ENCODE measurements around the gene FAM114A1.

Gene FAM114A1

DNA sequence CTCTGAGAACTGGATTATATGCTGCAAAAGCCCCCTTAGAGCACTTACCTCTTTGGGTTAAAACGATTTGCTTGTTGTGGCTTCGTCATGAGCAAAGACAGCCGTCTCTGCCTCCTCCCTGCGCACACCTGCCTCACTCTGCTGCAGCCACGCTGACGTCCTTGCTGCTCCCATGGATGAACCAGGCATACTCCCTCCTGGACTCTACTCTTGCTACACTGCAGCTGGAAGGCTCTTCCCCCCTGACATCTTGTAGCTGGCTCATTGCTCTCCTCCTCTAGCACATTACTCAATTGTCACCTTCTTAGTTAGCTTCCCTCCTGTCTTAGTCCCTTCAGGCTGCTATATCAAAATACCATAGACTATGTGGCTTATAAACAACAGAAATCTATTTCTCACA, 59.3 kb downstream of the FAM114A1 start:
- DNase-seq = no peak
- Histone ChIP-seq H3K9me3 (ENCODE audit: severe bottlenecking) (no peaks in the 10 kb centered on the region), H3K36me3 (no peaks in the 10 kb centered on the region; the same call in none of the 2 replicates), H3K27me3 (ENCODE audit: insufficient read depth, low read depth, severe bottlenecking) (no peaks in the 10 kb centered on the region), H3K4me3 (ENCODE audit: low read depth, low read length) (no peak overlapping the region), H3K27ac (no peak overlapping the region)
- TF ChIP-seq, protein P1, sequence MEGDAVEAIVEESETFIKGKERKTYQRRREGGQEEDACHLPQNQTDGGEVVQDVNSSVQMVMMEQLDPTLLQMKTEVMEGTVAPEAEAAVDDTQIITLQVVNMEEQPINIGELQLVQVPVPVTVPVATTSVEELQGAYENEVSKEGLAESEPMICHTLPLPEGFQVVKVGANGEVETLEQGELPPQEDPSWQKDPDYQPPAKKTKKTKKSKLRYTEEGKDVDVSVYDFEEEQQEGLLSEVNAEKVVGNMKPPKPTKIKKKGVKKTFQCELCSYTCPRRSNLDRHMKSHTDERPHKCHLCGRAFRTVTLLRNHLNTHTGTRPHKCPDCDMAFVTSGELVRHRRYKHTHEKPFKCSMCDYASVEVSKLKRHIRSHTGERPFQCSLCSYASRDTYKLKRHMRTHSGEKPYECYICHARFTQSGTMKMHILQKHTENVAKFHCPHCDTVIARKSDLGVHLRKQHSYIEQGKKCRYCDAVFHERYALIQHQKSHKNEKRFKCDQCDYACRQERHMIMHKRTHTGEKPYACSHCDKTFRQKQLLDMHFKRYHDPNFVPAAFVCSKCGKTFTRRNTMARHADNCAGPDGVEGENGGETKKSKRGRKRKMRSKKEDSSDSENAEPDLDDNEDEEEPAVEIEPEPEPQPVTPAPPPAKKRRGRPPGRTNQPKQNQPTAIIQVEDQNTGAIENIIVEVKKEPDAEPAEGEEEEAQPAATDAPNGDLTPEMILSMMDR (IDR thresholded peaks at IDR 0.05; ENCODE audit: low read depth, low read length) = no peak

DNA sequence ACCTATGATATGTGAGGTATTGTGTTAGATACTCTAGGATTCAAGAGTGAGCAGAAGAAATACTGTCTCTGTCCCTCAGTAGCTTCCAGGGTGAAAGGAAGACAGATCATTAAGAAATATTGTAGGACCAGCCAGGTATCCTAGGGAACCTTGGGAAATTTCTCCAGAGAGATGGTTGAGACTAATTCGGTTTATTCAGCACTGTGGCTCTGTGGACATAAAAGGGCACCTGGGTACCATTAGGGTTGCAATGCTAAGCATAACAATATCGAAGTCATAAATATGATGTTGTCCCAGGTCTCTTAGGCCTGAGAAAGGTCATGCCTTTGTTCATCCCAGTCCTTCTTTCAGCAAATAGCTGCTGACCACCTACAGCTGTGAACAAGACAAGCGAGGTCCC, 61.0 kb downstream of the FAM114A1 start:
- H3K27ac ChIP-seq = no peak overlapping the region
- no peaks in the 10 kb centered on the region for H3K27me3 ChIP-seq (ENCODE audit: insufficient read depth, low read depth, severe bottlenecking)
- peaks cover 6% of the 10 kb centered on the region for H3K36me3 ChIP-seq
- no peak overlapping the region for H3K4me3 ChIP-seq (ENCODE audit: low read depth, low read length)
- DNase-seq = no peak
- TF ChIP-seq, protein P1 (IDR thresholded peaks at IDR 0.05; ENCODE audit: low read depth, low read length) = no peak
- no peaks in the 10 kb centered on the region for H3K9me3 ChIP-seq (ENCODE audit: severe bottlenecking)

DNA sequence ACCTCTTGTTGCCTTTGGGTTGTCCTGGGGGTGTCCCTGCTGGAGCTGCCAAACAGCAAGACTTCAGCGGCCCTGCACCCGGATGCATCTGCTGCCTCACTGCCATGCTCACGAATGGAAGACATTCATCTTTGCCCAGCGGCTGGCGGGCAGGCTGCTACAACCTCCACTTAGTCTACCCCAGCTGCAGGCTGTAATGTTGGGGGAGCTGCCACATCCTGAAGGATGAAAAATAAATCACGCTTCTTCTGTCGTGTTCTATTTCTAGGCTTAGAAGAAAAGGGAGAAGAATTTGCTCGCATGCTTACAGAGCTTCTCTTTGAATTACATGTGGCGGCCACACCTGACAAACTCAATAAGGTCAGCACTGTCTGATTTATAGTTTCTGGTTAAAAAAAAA, 61.4 kb downstream of the FAM114A1 start:
- Histone ChIP-seq H3K27ac (no peak overlapping the region), H3K36me3 (peaks cover 6% of the 10 kb centered on the region), H3K9me3 (ENCODE audit: severe bottlenecking) (no peaks in the 10 kb centered on the region), H3K27me3 (ENCODE audit: insufficient read depth, low read depth, severe bottlenecking) (no peaks in the 10 kb centered on the region), H3K4me3 (ENCODE audit: low read depth, low read length) (no peak overlapping the region)
- DNase-seq = no peak
- TF ChIP-seq, protein P1 (IDR thresholded peaks at IDR 0.05; ENCODE audit: low read depth, low read length) = no peak

DNA sequence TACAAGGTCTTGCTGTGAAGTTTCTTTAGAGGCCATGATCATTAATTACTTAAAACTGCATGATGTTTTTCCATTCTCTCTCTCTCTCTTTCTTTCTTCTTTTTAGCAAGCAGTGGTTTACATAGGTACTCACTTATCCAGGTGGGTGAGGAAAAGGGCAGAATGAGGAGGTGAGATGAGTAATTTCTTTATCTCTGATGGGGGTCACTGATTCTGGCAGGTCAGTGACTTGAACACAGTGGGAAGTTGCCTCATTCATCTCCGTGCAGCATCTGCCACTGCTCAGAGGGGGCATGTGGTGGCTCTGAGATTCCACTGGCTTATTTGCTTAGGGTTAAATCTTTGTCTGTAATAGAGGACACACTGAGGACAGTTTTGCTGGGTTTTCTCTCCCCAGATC, 62.6 kb downstream of the FAM114A1 start:
- peaks cover 6% of the 10 kb centered on the region for H3K36me3 ChIP-seq
- H3K27ac ChIP-seq = peak overlapping the region; percentile 77
- no peaks in the 10 kb centered on the region for H3K27me3 ChIP-seq (ENCODE audit: insufficient read depth, low read depth, severe bottlenecking)
- TF ChIP-seq, protein P1 (IDR thresholded peaks at IDR 0.05; ENCODE audit: low read depth, low read length) = no peak
- H3K9me3 ChIP-seq (ENCODE audit: severe bottlenecking) = no peaks in the 10 kb centered on the region
- H3K4me3 ChIP-seq (ENCODE audit: low read depth, low read length) = no peak overlapping the region
- DNase-seq = peak; percentile 87

DNA sequence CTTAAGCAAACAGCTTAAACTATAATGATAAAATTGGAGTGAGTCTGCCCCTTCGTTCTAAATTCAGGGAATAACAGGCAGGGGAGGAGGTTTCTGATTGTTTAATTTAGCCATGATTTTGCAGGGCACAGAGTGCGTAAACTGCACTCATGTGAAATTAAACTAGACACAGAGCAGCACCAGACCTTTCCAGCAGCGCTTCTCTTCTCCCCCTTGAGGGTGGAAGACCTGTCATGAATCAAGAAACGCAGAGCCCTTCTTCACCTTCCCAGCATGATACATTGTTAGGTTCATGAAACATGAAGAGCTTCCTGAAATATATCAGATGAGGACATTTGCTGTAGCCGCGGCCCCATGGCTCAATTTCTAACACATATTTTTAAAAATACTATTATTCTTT, 63.1 kb downstream of the FAM114A1 start:
- Histone ChIP-seq H3K27me3 (ENCODE audit: insufficient read depth, low read depth, severe bottlenecking) (no peaks in the 10 kb centered on the region), H3K36me3 (peaks cover 6% of the 10 kb centered on the region), H3K4me3 (ENCODE audit: low read depth, low read length) (no peak overlapping the region), H3K27ac (peak overlapping the region; percentile 77), H3K9me3 (ENCODE audit: severe bottlenecking) (no peaks in the 10 kb centered on the region)
- DNase-seq = no peak
- TF ChIP-seq, protein P1 (IDR thresholded peaks at IDR 0.05; ENCODE audit: low read depth, low read length) = no peak

DNA sequence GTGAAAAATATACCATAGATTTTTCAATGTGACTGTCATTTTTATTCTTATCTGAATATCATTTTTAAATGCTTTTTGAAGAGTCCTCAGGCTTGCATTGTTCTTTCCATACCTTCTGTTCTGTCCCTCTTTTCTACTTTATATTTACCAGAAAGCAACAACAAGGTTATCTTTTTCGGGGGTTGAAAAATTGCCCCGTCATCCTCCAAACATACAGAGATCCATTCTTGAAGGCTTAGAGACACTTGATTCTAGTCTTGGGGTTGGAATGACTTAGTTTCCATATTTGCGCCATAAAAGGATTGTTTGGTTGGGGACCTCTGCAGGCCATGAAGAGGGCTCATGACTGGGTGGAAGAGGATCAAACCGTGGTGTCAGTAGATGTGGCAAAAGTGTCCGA, 63.5 kb downstream of the FAM114A1 start:
- H3K36me3 ChIP-seq = peaks cover 6% of the 10 kb centered on the region
- H3K27me3 ChIP-seq (ENCODE audit: insufficient read depth, low read depth, severe bottlenecking) = no peaks in the 10 kb centered on the region
- H3K27ac ChIP-seq = peak overlapping the region; percentile 77
- TF ChIP-seq, protein P1 (IDR thresholded peaks at IDR 0.05; ENCODE audit: low read depth, low read length) = no peak
- H3K9me3 ChIP-seq (ENCODE audit: severe bottlenecking) = no peaks in the 10 kb centered on the region
- no peak overlapping the region for H3K4me3 ChIP-seq (ENCODE audit: low read depth, low read length)
- no peak for DNase-seq
